Heart left ventricle (tissue), 13 donors: ENCODE results near the gene ZCCHC4.
A peak's percentile ranks its signal among the peaks of the same experiment; 100 is the strongest.

Experiments
- CTCF ChIP-seq, 12 donors: fragments of 200-600 bp; sonication (generic) in 4 of 12; IDR thresholded peaks; one replicate each; pipeline versions ENCODE4 v1.5.0 to v1.8.0; 2018 to 2022; ENCODE audit warnings: antibody characterized with exemption in 12 of 12, mild to moderate bottlenecking in 5 of 12
- POLR2A ChIP-seq, 2 donors: fragments of 450-650 bp; IDR thresholded peaks; one replicate each; pipeline ENCODE4 v1.6.1; 2017; ENCODE audit warnings: antibody characterized with exemption in 2 of 2, mild to moderate bottlenecking in 2 of 2, moderate library complexity in 2 of 2
- donor health status: ischemic (EF 13 %, LVEDD 7.1; RV severe dilation, severe dysfunction).
- donor health status: DM: no; HTN: yes; CAD: no.
- donor health status: DM: no; HTN: no; CAD: no.
- donor health status: ischemic (EF 25% LVEDD 6.9; RV normal size, moderate dysfunction).
- donor health status: ischemic (EF 25% LVEDD 5.7; RV mildly dilated, moderate dysfunction).
- donor health status: ischemic (EF 35%, LVEDD 5.7; RV mildly dilated, moderate dysfunction).
- donor health status: nonischemic (EF 11% LVEDD 7.7; RV severe dilation, severe dysfunction).
- donor health status: DM: yes; HTN: yes; CAD: no.
- donor health status: PGD.
- donor health status: ischemic (EF 29% LVEDD 5.4; RV normal size, mild dysfunction).
- donor health status: nonischemic (EF 23%, LVEDD 6.1; RV moderate dilation, normal function).

- TF ChIP-seq CTCF (IDR thresholded peaks at IDR 0.05): peak; percentile 95 to 100 (median 99)
- peak in 1 of 2 donors; percentile 54 for TF ChIP-seq POLR2A (IDR thresholded peaks at IDR 0.05)
Observed at GRCh38 chr4:25312496-25313200, at the start of gene ZCCHC4.
